ENCODE measurements around the gene ADGRV1.
"Not testable (repeated sequence)": the region's sequence is repeated elsewhere in the genome, so short reads cannot be mapped to it uniquely, and the experiment has no call there.

The ADGRV1 gene

GRCh38 chr5:90929013-90929839 lies 370.6 kb downstream of the ADGRV1 start:
- H3K9ac ChIP-seq (ENCODE audit: low read depth, low read length, poor library complexity, severe bottlenecking); H3K9me3 ChIP-seq (ENCODE audit: insufficient read depth, low read depth, low read length); H3K9me2 ChIP-seq (replicated peaks; ENCODE audit: low read depth, low read length); H3K27me3 ChIP-seq (ENCODE audit: insufficient read depth, low read length, poor library complexity, severe bottlenecking); H3K4me1 ChIP-seq (ENCODE audit: insufficient read depth, low read length, poor library complexity, severe bottlenecking); H3K4me3 ChIP-seq (ENCODE audit: low read length, poor library complexity, severe bottlenecking); H3K36me3 ChIP-seq (ENCODE audit: insufficient read depth, low read length); H3F3A ChIP-seq (ENCODE audit: low read depth); H2AFZ ChIP-seq (ENCODE audit: low read length); H3K4me2 ChIP-seq (ENCODE audit: low read depth, low read length, poor library complexity, severe bottlenecking); H3K79me2 ChIP-seq (ENCODE audit: insufficient read depth, low read length); H4K20me1 ChIP-seq (ENCODE audit: insufficient read depth, low read length, poor library complexity, severe bottlenecking): not testable (repeated sequence)

DNA sequence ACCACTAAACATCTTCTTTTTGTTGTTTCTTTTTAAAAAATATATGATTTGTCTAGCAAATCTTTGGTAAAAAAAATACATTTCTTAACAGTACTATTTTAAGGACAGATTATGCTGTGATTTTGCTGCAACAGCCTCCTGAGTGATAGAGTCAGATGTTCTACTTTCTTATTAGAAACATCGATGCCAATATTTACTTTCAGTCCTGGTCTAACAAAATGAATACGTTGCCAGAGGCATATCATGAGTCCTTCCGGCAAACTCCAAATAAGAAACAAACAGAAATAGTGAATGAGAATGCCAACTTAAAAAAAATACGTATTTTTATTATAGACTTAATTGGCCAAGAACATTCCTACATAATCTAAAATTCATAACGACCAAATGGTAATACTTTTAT lies 371.5 kb downstream of the ADGRV1 start:
- no peak overlapping the region for H2AFZ ChIP-seq (ENCODE audit: low read length)
- H3F3A ChIP-seq (ENCODE audit: low read depth) = no peaks in the 10 kb centered on the region
- no peaks in the 10 kb centered on the region for H3K27me3 ChIP-seq (ENCODE audit: insufficient read depth, low read length, poor library complexity, severe bottlenecking)
- H3K4me2 ChIP-seq (ENCODE audit: low read depth, low read length, poor library complexity, severe bottlenecking) = no peak overlapping the region
- no peaks in the 10 kb centered on the region for H3K36me3 ChIP-seq (ENCODE audit: insufficient read depth, low read length)
- no peaks in the 10 kb centered on the region for H3K79me2 ChIP-seq (ENCODE audit: insufficient read depth, low read length)
- H3K9me3 ChIP-seq (ENCODE audit: insufficient read depth, low read depth, low read length) = no peaks in the 10 kb centered on the region
- no peak overlapping the region for H3K9ac ChIP-seq (ENCODE audit: low read depth, low read length, poor library complexity, severe bottlenecking)
- no peaks in the 10 kb centered on the region for H3K9me2 ChIP-seq (replicated peaks; ENCODE audit: low read depth, low read length)
- H4K20me1 ChIP-seq (ENCODE audit: insufficient read depth, low read length, poor library complexity, severe bottlenecking) = no peaks in the 10 kb centered on the region
- TF ChIP-seq EZH2phosphoT487 (IDR thresholded peaks at IDR 0.05; ENCODE audit: borderline replicate concordance) = no peak
- TF ChIP-seq, protein P1, sequence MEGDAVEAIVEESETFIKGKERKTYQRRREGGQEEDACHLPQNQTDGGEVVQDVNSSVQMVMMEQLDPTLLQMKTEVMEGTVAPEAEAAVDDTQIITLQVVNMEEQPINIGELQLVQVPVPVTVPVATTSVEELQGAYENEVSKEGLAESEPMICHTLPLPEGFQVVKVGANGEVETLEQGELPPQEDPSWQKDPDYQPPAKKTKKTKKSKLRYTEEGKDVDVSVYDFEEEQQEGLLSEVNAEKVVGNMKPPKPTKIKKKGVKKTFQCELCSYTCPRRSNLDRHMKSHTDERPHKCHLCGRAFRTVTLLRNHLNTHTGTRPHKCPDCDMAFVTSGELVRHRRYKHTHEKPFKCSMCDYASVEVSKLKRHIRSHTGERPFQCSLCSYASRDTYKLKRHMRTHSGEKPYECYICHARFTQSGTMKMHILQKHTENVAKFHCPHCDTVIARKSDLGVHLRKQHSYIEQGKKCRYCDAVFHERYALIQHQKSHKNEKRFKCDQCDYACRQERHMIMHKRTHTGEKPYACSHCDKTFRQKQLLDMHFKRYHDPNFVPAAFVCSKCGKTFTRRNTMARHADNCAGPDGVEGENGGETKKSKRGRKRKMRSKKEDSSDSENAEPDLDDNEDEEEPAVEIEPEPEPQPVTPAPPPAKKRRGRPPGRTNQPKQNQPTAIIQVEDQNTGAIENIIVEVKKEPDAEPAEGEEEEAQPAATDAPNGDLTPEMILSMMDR (conservative IDR thresholded peaks at IDR 0.05; ENCODE audit: low read length) = no peak
- H3K4me3 ChIP-seq (ENCODE audit: low read length, poor library complexity, severe bottlenecking) = no peak overlapping the region
- no peaks in the 10 kb centered on the region for H3K4me1 ChIP-seq (ENCODE audit: insufficient read depth, low read length, poor library complexity, severe bottlenecking)

- H3K4me2 ChIP-seq (ENCODE audit: low read depth, low read length, poor library complexity, severe bottlenecking) = no peak overlapping the region
These were observed 372.3 kb downstream of the ADGRV1 start for GRCh38 chr5:90930756-90931431.

More at GRCh38 chr5:90930756-90931431, 372.3 kb downstream of the ADGRV1 start:
- Histone ChIP-seq H4K20me1 (ENCODE audit: insufficient read depth, low read length, poor library complexity, severe bottlenecking) (no peaks in the 10 kb centered on the region), H3K79me2 (ENCODE audit: insufficient read depth, low read length) (no peaks in the 10 kb centered on the region), H3K36me3 (ENCODE audit: insufficient read depth, low read length) (no peaks in the 10 kb centered on the region), H3K9ac (ENCODE audit: low read depth, low read length, poor library complexity, severe bottlenecking) (no peak overlapping the region), H3K4me3 (ENCODE audit: low read length, poor library complexity, severe bottlenecking) (no peak overlapping the region), H3K27me3 (ENCODE audit: insufficient read depth, low read length, poor library complexity, severe bottlenecking) (no peaks in the 10 kb centered on the region), H3K9me2 (replicated peaks; ENCODE audit: low read depth, low read length) (no peaks in the 10 kb centered on the region), H3F3A (ENCODE audit: low read depth) (no peaks in the 10 kb centered on the region), H3K4me1 (ENCODE audit: insufficient read depth, low read length, poor library complexity, severe bottlenecking) (no peaks in the 10 kb centered on the region), H3K9me3 (ENCODE audit: insufficient read depth, low read depth, low read length) (no peaks in the 10 kb centered on the region), H2AFZ (ENCODE audit: low read length) (no peak overlapping the region)
- TF ChIP-seq, protein P1 (conservative IDR thresholded peaks at IDR 0.05; ENCODE audit: low read length) = no peak
- TF ChIP-seq EZH2phosphoT487 (IDR thresholded peaks at IDR 0.05; ENCODE audit: borderline replicate concordance) = no peak

All from Loucy (cell line).